ELF-1 (cell line): Measurements from ENCODE around the gene MAML3.

Source experiments
- DNase-seq: peaks from one replicate; pipeline ENCODE4 v3.0.0-alpha.2; 2016; ENCODE audit warnings: low read depth, low spot score

Gene MAML3

GRCh38 chr4:139668658-139669201 lies 485.3 kb downstream of the MAML3 start:
- DNase-seq = no peak

GRCh38 chr4:139668036-139668435 lies 485.9 kb downstream of the MAML3 start:
- no peak for DNase-seq
